ENCODE measurements around the gene CPLANE2.
A peak's percentile ranks its signal among the peaks of the same experiment; 100 is the strongest.

DNA sequence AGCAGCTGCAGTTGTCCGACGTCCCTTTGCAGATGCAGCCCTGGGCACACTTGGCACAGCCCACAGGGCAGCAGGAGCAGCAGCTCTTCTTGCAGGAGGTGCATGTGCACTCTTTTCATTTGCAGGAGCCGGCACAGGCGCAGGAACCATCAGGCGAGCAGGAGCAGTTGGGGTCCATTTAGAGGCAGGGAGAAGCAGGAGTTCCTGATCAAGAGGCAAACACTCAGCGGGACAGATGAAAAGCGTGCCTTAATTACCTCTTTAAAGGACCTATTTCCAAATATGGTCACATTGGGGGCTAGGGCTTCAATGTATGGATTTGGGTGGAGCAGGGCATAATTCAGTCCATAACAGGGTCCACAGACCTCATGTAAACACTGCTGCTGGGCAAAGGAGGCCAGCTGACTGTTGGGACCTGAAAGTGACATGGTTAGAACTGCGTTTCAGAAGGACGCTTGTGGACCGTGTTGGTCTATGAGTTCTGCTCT lies 4.3 kb upstream of the CPLANE2 start:
- TF ChIP-seq, protein P1, sequence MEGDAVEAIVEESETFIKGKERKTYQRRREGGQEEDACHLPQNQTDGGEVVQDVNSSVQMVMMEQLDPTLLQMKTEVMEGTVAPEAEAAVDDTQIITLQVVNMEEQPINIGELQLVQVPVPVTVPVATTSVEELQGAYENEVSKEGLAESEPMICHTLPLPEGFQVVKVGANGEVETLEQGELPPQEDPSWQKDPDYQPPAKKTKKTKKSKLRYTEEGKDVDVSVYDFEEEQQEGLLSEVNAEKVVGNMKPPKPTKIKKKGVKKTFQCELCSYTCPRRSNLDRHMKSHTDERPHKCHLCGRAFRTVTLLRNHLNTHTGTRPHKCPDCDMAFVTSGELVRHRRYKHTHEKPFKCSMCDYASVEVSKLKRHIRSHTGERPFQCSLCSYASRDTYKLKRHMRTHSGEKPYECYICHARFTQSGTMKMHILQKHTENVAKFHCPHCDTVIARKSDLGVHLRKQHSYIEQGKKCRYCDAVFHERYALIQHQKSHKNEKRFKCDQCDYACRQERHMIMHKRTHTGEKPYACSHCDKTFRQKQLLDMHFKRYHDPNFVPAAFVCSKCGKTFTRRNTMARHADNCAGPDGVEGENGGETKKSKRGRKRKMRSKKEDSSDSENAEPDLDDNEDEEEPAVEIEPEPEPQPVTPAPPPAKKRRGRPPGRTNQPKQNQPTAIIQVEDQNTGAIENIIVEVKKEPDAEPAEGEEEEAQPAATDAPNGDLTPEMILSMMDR (IDR thresholded peaks at IDR 0.05; ENCODE audit: poor library complexity, severe bottlenecking) = no peak
- TF ChIP-seq, protein P2, sequence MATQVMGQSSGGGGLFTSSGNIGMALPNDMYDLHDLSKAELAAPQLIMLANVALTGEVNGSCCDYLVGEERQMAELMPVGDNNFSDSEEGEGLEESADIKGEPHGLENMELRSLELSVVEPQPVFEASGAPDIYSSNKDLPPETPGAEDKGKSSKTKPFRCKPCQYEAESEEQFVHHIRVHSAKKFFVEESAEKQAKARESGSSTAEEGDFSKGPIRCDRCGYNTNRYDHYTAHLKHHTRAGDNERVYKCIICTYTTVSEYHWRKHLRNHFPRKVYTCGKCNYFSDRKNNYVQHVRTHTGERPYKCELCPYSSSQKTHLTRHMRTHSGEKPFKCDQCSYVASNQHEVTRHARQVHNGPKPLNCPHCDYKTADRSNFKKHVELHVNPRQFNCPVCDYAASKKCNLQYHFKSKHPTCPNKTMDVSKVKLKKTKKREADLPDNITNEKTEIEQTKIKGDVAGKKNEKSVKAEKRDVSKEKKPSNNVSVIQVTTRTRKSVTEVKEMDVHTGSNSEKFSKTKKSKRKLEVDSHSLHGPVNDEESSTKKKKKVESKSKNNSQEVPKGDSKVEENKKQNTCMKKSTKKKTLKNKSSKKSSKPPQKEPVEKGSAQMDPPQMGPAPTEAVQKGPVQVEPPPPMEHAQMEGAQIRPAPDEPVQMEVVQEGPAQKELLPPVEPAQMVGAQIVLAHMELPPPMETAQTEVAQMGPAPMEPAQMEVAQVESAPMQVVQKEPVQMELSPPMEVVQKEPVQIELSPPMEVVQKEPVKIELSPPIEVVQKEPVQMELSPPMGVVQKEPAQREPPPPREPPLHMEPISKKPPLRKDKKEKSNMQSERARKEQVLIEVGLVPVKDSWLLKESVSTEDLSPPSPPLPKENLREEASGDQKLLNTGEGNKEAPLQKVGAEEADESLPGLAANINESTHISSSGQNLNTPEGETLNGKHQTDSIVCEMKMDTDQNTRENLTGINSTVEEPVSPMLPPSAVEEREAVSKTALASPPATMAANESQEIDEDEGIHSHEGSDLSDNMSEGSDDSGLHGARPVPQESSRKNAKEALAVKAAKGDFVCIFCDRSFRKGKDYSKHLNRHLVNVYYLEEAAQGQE (IDR thresholded peaks at IDR 0.05; ENCODE audit: borderline replicate concordance) = no peak
- TF ChIP-seq POLR2AphosphoS5 (IDR thresholded peaks at IDR 0.05) = peak; percentile 18
- no peak for TF ChIP-seq RAD21 (conservative IDR thresholded peaks at IDR 0.05)
